Spleen (tissue), 7 donors: Measurements from ENCODE around the gene PCDHA7.

Experiments
- POLR2AphosphoS5 ChIP-seq, 3 donors: sonication (generic); formaldehyde crosslinking; IDR thresholded peaks; one replicate each; pipeline ENCODE4 v1.5.1; 2017; ENCODE audit warnings: antibody characterized with exemption in 3 of 3
- TF ChIP-seq, protein P1 (sequence below), 11 experiments: fragments of 200-600 bp in 7 of 11; fragments of 450-650 bp in 4 of 11; sonication (generic) in 4 of 11; IDR thresholded peaks in 8 of 11; conservative IDR thresholded peaks in 3 of 11; 1 replicate in 7 of 11; 2 replicates in 4 of 11; pipeline versions ENCODE4 v1.4.0 to v1.8.0; 2016 to 2021; ENCODE audit warnings: antibody characterized with exemption in 11 of 11, inconsistent platforms in 4 of 11, mild to moderate bottlenecking in 1 of 11
- donor health status: DM: no; HTN: no; CAD: no; lungs with moderate emphysema.
- donor health status: DM: no; HTN: no; CAD: no.
- donor health status: DM: no; HTN: no; CAD: no.

DNA sequence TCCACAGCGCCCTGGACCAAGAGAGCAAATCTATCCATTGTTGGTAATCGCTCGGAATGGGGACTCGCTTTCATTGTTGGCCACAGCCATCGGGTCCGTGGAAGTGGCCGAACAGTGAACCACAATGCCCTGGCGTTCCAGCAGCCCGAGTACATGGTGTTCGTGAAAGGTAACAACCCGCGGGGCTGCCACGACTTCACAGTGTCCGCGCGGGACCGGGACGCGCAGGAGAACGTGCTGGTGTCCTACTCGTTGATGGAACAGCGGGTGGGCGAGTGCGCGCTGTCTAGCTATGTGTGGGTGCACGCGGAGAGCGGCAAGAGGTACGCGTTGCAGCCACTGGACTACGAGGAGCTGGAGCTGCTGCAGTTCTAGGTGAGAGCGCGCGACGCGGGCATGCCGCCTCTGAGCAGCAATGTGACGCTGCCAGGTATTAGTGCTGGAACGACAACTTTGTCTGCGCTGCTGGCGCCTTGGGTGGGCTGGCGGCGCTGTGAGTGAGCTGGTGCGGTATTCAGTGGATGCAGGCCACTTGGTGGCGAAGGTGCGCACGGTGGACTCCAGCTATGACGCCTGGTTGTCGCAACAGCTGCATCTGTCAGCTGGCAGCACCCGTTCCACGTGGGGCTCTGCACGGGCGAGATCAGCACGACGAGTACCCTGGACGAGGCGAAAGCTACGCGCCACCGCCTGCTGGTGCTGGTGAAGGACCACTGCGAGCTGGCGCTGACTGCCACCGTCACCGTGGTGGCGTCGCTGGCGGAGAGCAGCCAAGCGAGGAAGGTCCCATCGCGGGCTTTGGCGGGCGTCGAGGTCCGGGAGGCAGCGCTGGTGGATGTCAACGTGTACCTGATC is 28.6 kb downstream of the PCDHA7 start:
- TF ChIP-seq POLR2AphosphoS5 (IDR thresholded peaks at IDR 0.05): no peak
- TF ChIP-seq, protein P1, sequence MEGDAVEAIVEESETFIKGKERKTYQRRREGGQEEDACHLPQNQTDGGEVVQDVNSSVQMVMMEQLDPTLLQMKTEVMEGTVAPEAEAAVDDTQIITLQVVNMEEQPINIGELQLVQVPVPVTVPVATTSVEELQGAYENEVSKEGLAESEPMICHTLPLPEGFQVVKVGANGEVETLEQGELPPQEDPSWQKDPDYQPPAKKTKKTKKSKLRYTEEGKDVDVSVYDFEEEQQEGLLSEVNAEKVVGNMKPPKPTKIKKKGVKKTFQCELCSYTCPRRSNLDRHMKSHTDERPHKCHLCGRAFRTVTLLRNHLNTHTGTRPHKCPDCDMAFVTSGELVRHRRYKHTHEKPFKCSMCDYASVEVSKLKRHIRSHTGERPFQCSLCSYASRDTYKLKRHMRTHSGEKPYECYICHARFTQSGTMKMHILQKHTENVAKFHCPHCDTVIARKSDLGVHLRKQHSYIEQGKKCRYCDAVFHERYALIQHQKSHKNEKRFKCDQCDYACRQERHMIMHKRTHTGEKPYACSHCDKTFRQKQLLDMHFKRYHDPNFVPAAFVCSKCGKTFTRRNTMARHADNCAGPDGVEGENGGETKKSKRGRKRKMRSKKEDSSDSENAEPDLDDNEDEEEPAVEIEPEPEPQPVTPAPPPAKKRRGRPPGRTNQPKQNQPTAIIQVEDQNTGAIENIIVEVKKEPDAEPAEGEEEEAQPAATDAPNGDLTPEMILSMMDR (IDR thresholded peaks at IDR 0.05 in 8 of 11, conservative IDR thresholded peaks at IDR 0.05 in 3 of 11): no peak
